Keratinocyte (primary cell): Measurements from ENCODE around the gene GPT2. TPM values are rescaled to one million over a fixed set of nuclear protein-coding genes. Genes with fewer than 3 reads are reported as not detected.

Source experiments
- DNase-seq: peaks from one replicate; pipeline ENCODE4 v3.0.0-alpha.2; 2011; ENCODE audit warnings: low read depth, missing footprints, low spot score
- FAIRE-seq: peaks from 2 replicates; lab custom pipeline; 2011; peaks lifted over from hg19 to GRCh38; lab: Jason Lieb, UNC
- H2AFZ ChIP-seq: 2 replicates; pipeline ENCODE4 v1.6.0; 2012; ENCODE audit warnings: low read length, control low read depth, inconsistent platforms; ENCODE audit not compliant: control insufficient read depth
- H3K27ac ChIP-seq: 2 replicates; pipeline ENCODE4 v1.5.1; 2011; ENCODE audit warnings: low read length; ENCODE audit not compliant: control insufficient read depth, insufficient read depth
- H3K27me3 ChIP-seq: 3 replicates; pipeline ENCODE4 v1.6.0; 2011; ENCODE audit warnings: low read length; ENCODE audit not compliant: control insufficient read depth, insufficient read depth; ENCODE audit errors: extremely low read depth
- H3K36me3 ChIP-seq, 2 experiments: 2 replicates in 1 of 2; 3 replicates in 1 of 2; pipeline ENCODE4 v1.5.1; 2011; ENCODE audit warnings: low read length in 2 of 2, mild to moderate bottlenecking in 1 of 2; ENCODE audit not compliant: control insufficient read depth in 2 of 2, insufficient read depth in 2 of 2; ENCODE audit errors: extremely low read depth in 1 of 2
- H3K4me1 ChIP-seq: 3 replicates; pipeline ENCODE4 v1.5.1; 2011; ENCODE audit warnings: low read length; ENCODE audit not compliant: control insufficient read depth, insufficient read depth; ENCODE audit errors: extremely low read depth
- H3K4me2 ChIP-seq: 3 replicates; pipeline ENCODE4 v1.6.0; 2011; ENCODE audit warnings: low read depth, low read length; ENCODE audit not compliant: control insufficient read depth, insufficient read depth; ENCODE audit errors: extremely low read depth
- H3K4me3 ChIP-seq, 3 experiments: fragments of 200-600 bp in 1 of 3; sonication (generic) in 1 of 3; 2 replicates in 2 of 3; 3 replicates in 1 of 3; pipeline ENCODE4 v1.5.1; 2011 to 2016; ENCODE audit warnings: low read length in 3 of 3, mild to moderate bottlenecking in 3 of 3, control low read depth in 2 of 3, inconsistent platforms in 1 of 3, low read depth in 1 of 3, mixed read lengths in 1 of 3, mixed run types in 1 of 3, moderate library complexity in 1 of 3; ENCODE audit not compliant: control insufficient read depth in 2 of 3, insufficient read depth in 2 of 3; ENCODE audit errors: extremely low read depth in 1 of 3
- H3K79me2 ChIP-seq: 2 replicates; pipeline ENCODE4 v1.6.0; 2012; ENCODE audit warnings: low read length; ENCODE audit not compliant: control insufficient read depth, insufficient read depth
- H3K9ac ChIP-seq: 3 replicates; pipeline ENCODE4 v1.6.0; 2011; ENCODE audit warnings: low read length; ENCODE audit not compliant: control insufficient read depth, insufficient read depth; ENCODE audit errors: extremely low read depth
- H3K9me1 ChIP-seq: 3 replicates; pipeline ENCODE4 v1.6.0; 2011; ENCODE audit warnings: low read length; ENCODE audit not compliant: control insufficient read depth, insufficient read depth; ENCODE audit errors: extremely low read depth
- H3K9me3 ChIP-seq: 2 replicates; pipeline ENCODE4 v1.5.1; 2012; ENCODE audit warnings: low read depth, low read length; ENCODE audit not compliant: control insufficient read depth
- H4K20me1 ChIP-seq: 3 replicates; pipeline ENCODE4 v1.6.0; 2011; ENCODE audit warnings: low read length; ENCODE audit not compliant: control insufficient read depth, insufficient read depth; ENCODE audit errors: extremely low read depth
- EZH2 ChIP-seq: IDR thresholded peaks from one replicate; pipeline ENCODE4 v1.6.1; 2012; ENCODE audit warnings: inconsistent platforms, mild to moderate bottlenecking, low read length, moderate library complexity
- dilution Hi-C: fragments of 300-500 bp; cut with MboI; formaldehyde crosslinking; loops from one replicate; pipeline ENCODE4 v1.7.0; 2020; ENCODE audit warnings: low sequenced_read_pairs; ENCODE audit not compliant: extremely low pct_ligation_motif_present
- polyA plus RNA-seq, 5 experiments: library from polyadenylated mRNA; depleted of rRNA in 3 of 5; stranded (reverse) in 3 of 5; stranded (forward) in 1 of 5; unstranded in 1 of 5; fragments of >200 nt; gene quantifications; 1 replicate in 1 of 5; 2 replicates in 3 of 5; 3 replicates in 1 of 5; pipeline versions ENCODE4 v1.2.1 to v1.2.3, GENCODE V29; 2011 to 2012; ENCODE audit warnings: missing spikeins in 2 of 5, low read depth in 1 of 5, low replicate concordance in 1 of 5
- TF ChIP-seq, protein P1 (sequence below), 3 experiments: IDR thresholded peaks in 1 of 3; conservative IDR thresholded peaks in 1 of 3; optimal IDR thresholded peaks in 1 of 3; 2 replicates in 2 of 3; 3 replicates in 1 of 3; pipeline versions ENCODE3 to v1.5.1; 2011; ENCODE audit warnings: low read length in 3 of 3, mild to moderate bottlenecking in 3 of 3, moderate library complexity in 2 of 3, control low read depth in 1 of 3, inconsistent platforms in 1 of 3; ENCODE audit not compliant: insufficient read depth in 2 of 3; ENCODE audit errors: extremely low read depth in 1 of 3

Gene GPT2
- polyA plus RNA-seq, 1 donor (not counting 4 experiments of a cell fraction or from before 2014, with no cell fraction given) = 16.1 TPM

DNA sequence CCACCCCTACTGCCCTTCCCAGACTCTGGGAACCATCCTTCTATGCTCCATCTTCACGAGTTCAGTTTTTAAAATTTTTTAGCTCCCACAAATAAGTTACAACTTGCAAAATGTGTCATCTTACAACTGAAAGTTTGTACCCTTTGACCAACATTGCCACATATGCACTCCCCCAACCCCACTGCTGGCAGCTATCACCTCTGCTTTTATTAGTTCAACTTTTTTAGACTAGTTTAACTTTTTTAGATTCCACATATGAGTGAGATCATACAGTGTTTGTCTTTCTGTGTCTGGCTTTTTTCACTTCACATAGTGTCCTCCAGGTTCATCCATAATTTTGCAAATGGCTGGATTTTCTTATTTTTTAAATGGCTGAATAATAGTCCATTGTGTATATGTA is 7.7 kb downstream of the GPT2 start:
- no peak overlapping the region for H3K9ac ChIP-seq
- no peak for TF ChIP-seq EZH2
- TF ChIP-seq, protein P1, sequence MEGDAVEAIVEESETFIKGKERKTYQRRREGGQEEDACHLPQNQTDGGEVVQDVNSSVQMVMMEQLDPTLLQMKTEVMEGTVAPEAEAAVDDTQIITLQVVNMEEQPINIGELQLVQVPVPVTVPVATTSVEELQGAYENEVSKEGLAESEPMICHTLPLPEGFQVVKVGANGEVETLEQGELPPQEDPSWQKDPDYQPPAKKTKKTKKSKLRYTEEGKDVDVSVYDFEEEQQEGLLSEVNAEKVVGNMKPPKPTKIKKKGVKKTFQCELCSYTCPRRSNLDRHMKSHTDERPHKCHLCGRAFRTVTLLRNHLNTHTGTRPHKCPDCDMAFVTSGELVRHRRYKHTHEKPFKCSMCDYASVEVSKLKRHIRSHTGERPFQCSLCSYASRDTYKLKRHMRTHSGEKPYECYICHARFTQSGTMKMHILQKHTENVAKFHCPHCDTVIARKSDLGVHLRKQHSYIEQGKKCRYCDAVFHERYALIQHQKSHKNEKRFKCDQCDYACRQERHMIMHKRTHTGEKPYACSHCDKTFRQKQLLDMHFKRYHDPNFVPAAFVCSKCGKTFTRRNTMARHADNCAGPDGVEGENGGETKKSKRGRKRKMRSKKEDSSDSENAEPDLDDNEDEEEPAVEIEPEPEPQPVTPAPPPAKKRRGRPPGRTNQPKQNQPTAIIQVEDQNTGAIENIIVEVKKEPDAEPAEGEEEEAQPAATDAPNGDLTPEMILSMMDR (optimal IDR thresholded peaks at IDR 0.05 in 1 of 3, IDR thresholded peaks at IDR 0.05 in 1 of 3, conservative IDR thresholded peaks at IDR 0.05 in 1 of 3; ENCODE audit: extremely low read depth in 1 of 3, insufficient read depth in 2 of 3, low read length in 3 of 3) = no peak
- peaks cover 2% of the 10 kb centered on the region for H3K9me1 ChIP-seq
- peaks cover 9% of the 10 kb centered on the region for H3K79me2 ChIP-seq
- dilution Hi-C loops = no loop called here
- H3K4me2 ChIP-seq = no peak overlapping the region
- H3K27me3 ChIP-seq = no peaks in the 10 kb centered on the region
- DNase-seq (no peak), FAIRE-seq (no peak)
- no peaks in the 10 kb centered on the region for H4K20me1 ChIP-seq
- H3K36me3 ChIP-seq = peaks cover 4 to 15% of the 10 kb centered on the region in 2 experiments
- no peak overlapping the region for H2AFZ ChIP-seq
- H3K27ac ChIP-seq = no peak overlapping the region
- H3K4me1 ChIP-seq = peaks cover 20% of the 10 kb centered on the region
- no peaks in the 10 kb centered on the region for H3K9me3 ChIP-seq
- no peak overlapping the region for H3K4me3 ChIP-seq

DNA sequence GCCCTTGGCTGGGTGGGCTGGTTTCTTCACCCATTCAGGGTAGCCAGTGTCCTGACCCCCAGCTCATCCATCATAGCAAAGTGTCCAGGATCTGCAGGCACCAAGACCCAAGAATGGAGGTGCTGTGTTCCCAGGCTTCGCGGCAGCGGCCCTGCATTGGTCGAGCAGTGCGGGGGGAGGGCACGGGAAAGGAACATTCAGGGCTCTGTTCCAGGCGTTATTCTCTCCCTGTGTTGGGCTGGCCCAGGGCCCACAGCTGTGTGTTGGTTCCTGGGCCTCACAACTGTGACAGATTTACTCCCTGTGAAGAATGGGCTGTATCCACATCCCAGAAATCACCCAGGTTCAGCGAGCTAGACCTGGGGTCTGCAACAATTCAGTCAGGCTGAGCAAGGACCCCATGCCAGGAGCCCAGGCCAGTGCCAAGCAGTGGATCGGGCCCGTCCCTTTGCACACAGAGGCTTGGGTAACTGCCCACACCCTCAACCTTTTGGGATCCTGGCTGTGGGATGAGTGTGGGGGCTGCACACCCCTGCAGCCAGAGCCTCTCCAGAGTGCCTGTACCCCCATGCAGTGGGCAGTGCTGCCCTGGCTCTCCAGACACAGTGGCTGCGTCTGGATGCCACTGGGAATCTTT is 10.0 kb downstream of the GPT2 start:
- DNase-seq (no peak), FAIRE-seq (no peak)
- no peaks in the 10 kb centered on the region for H3K27me3 ChIP-seq
- no peak overlapping the region for H2AFZ ChIP-seq
- H3K79me2 ChIP-seq = peaks cover 9% of the 10 kb centered on the region
- H3K9ac ChIP-seq = no peak overlapping the region
- peaks cover 9% of the 10 kb centered on the region for H3K4me1 ChIP-seq
- H3K27ac ChIP-seq = no peak overlapping the region
- H3K36me3 ChIP-seq = peaks cover 7 to 8% of the 10 kb centered on the region in 2 experiments
- dilution Hi-C loops = no loop called here
- no peaks in the 10 kb centered on the region for H3K9me1 ChIP-seq
- no peaks in the 10 kb centered on the region for H4K20me1 ChIP-seq
- no peak overlapping the region for H3K4me2 ChIP-seq
- H3K4me3 ChIP-seq = no peak overlapping the region
- TF ChIP-seq, protein P1 (optimal IDR thresholded peaks at IDR 0.05 in 1 of 3, IDR thresholded peaks at IDR 0.05 in 1 of 3, conservative IDR thresholded peaks at IDR 0.05 in 1 of 3; ENCODE audit: extremely low read depth in 1 of 3, insufficient read depth in 2 of 3, low read length in 3 of 3) = no peak
- no peak for TF ChIP-seq EZH2
- H3K9me3 ChIP-seq = no peaks in the 10 kb centered on the region
